Mesenchymal stem cell (in vitro differentiated cells and primary cell): ENCODE data around the gene AOAH.

Experiments used
- DNase-seq: peaks from one replicate; pipeline ENCODE4 v3.0.0-alpha.2; 2013
- H2AFZ ChIP-seq: one replicate; pipeline ENCODE4 v1.6.1; 2013; ENCODE audit warnings: low read depth, mild to moderate bottlenecking, control low read depth, inconsistent platforms, low read length, moderate library complexity
- H2AK5ac ChIP-seq: 2 replicates; pipeline ENCODE4 v1.6.1; 2013; ENCODE audit warnings: low read length, moderate library complexity, mild to moderate bottlenecking, inconsistent platforms; ENCODE audit not compliant: severe bottlenecking
- H2BK120ac ChIP-seq: one replicate; pipeline ENCODE4 v1.6.1; 2013; ENCODE audit warnings: low read depth, mild to moderate bottlenecking, inconsistent platforms, low read length, moderate library complexity
- H2BK12ac ChIP-seq, 2 experiments: one replicate each; pipeline ENCODE4 v1.6.1; 2013; ENCODE audit warnings: inconsistent platforms in 2 of 2, low read length in 2 of 2, mild to moderate bottlenecking in 2 of 2, moderate library complexity in 2 of 2, control low read depth in 1 of 2
- H2BK15ac ChIP-seq: one replicate; pipeline ENCODE4 v1.6.1; 2013; ENCODE audit warnings: mild to moderate bottlenecking, low read depth, inconsistent platforms; ENCODE audit not compliant: poor library complexity, severe bottlenecking
- H2BK5ac ChIP-seq: 2 replicates; pipeline ENCODE4 v1.6.1; 2013; ENCODE audit warnings: low read depth, mild to moderate bottlenecking, low read length, control low read depth, inconsistent platforms; ENCODE audit not compliant: poor library complexity, severe bottlenecking
- H3K14ac ChIP-seq, 2 experiments: one replicate each; pipeline ENCODE4 v1.6.1; 2013; ENCODE audit warnings: inconsistent platforms in 2 of 2, low read length in 2 of 2, control low read depth in 1 of 2, mild to moderate bottlenecking in 1 of 2, moderate library complexity in 1 of 2
- H3K18ac ChIP-seq, 2 experiments: one replicate each; pipeline ENCODE4 v1.6.1; 2013; ENCODE audit warnings: inconsistent platforms in 2 of 2, low read length in 2 of 2, control low read depth in 1 of 2, low read depth in 1 of 2, mild to moderate bottlenecking in 1 of 2
- H3K23ac ChIP-seq, 2 experiments: one replicate each; pipeline ENCODE4 v1.6.1; 2013; ENCODE audit warnings: inconsistent platforms in 2 of 2, low read length in 2 of 2, mild to moderate bottlenecking in 2 of 2, moderate library complexity in 2 of 2, control low read depth in 1 of 2
- H3K27ac ChIP-seq: 2 replicates; pipeline ENCODE4 v1.5.1; 2013; ENCODE audit warnings: mild to moderate bottlenecking, moderate library complexity, low read length, control low read depth, inconsistent platforms; ENCODE audit not compliant: poor library complexity, severe bottlenecking
- H3K27me3 ChIP-seq, 2 experiments: 2 replicates each; pipeline versions ENCODE4 v1.6.1 to v1.7.0; 2013; ENCODE audit warnings: low read length in 2 of 2, mild to moderate bottlenecking in 2 of 2, moderate library complexity in 2 of 2, control low read depth in 1 of 2, inconsistent platforms in 1 of 2; ENCODE audit not compliant: control insufficient read depth in 1 of 2, insufficient read depth in 1 of 2
- H3K36me3 ChIP-seq, 2 experiments: 2 replicates each; pipeline versions ENCODE4 v1.6.1 to v1.7.0; 2013; ENCODE audit warnings: low read length in 2 of 2, control low read depth in 1 of 2, inconsistent platforms in 1 of 2, low read depth in 1 of 2, mild to moderate bottlenecking in 1 of 2; ENCODE audit not compliant: insufficient read depth in 2 of 2, control insufficient read depth in 1 of 2
- H3K4ac ChIP-seq, 2 experiments: one replicate each; pipeline ENCODE4 v1.6.1; 2013; ENCODE audit warnings: inconsistent platforms in 2 of 2, low read length in 2 of 2, mild to moderate bottlenecking in 2 of 2, moderate library complexity in 2 of 2, control low read depth in 1 of 2, low read depth in 1 of 2
- H3K4me1 ChIP-seq: 2 replicates; pipeline ENCODE4 v1.6.1; 2013; ENCODE audit warnings: low read depth, low read length, control low read depth; ENCODE audit not compliant: control insufficient read depth, insufficient read depth
- H3K4me2 ChIP-seq: 2 replicates; pipeline ENCODE4 v1.6.1; 2013; ENCODE audit warnings: low read length, mild to moderate bottlenecking, inconsistent platforms; ENCODE audit not compliant: poor library complexity, severe bottlenecking
- H3K4me3 ChIP-seq, 2 experiments: 2 replicates each; pipeline versions ENCODE4 v1.5.1 to v1.7.0; 2013; ENCODE audit warnings: low read length in 2 of 2, mild to moderate bottlenecking in 2 of 2, control low read depth in 1 of 2, low read depth in 1 of 2; ENCODE audit not compliant: insufficient read depth in 1 of 2
- H3K79me1 ChIP-seq: replicated peaks from 2 replicates; pipeline ENCODE4 v1.6.1; 2013; ENCODE audit warnings: mild to moderate bottlenecking, control low read depth, low read length, inconsistent platforms; ENCODE audit not compliant: poor library complexity, severe bottlenecking
- H3K9ac ChIP-seq: 2 replicates; pipeline ENCODE4 v1.7.0; 2013; ENCODE audit warnings: mild to moderate bottlenecking, low read length, moderate library complexity
- H3K9me3 ChIP-seq: 2 replicates; pipeline ENCODE4 v1.7.0; 2013; ENCODE audit warnings: mild to moderate bottlenecking, low read length; ENCODE audit not compliant: control insufficient read depth
- H4K8ac ChIP-seq: one replicate; pipeline ENCODE4 v1.6.1; 2013; ENCODE audit warnings: inconsistent platforms, mild to moderate bottlenecking, low read length, moderate library complexity
- H4K91ac ChIP-seq: one replicate; pipeline ENCODE4 v1.6.1; 2013; ENCODE audit warnings: mild to moderate bottlenecking, low read length, inconsistent platforms
- WGBS: methylation state at CpG from one replicate; pipeline ENCODE4 v1.1.7; 2013; ENCODE audit warnings: mixed read lengths; 5-methylcytosine and 5-hydroxymethylcytosine counted together

Gene AOAH

GRCh38 chr7:36736090-36736898 is 12.0 kb upstream of the AOAH start:
- Histone ChIP-seq H2BK5ac (no peak overlapping the region), H3K4me1 (peaks cover 4% of the 10 kb centered on the region), H2AK5ac (peak overlapping the region; percentile 4), H3K14ac (no peak overlapping the region), H2BK12ac (no peak overlapping the region), H2BK15ac (no peak overlapping the region), H3K4me2 (no peak overlapping the region), H2AFZ (no peak overlapping the region), H4K91ac (no peak overlapping the region), H3K9me3 (peaks cover 3% of the 10 kb centered on the region), H3K9ac (no peak overlapping the region), H3K27ac (no peak overlapping the region), H3K27me3 (peaks cover 0 to 3% of the 10 kb centered on the region in 2 experiments), H3K23ac (no peak overlapping the region), H3K79me1 (no peaks in the 10 kb centered on the region), H3K4me3 (no peak overlapping the region), H2BK120ac (no peak overlapping the region), H3K36me3 (no peaks in the 10 kb centered on the region), H3K18ac (no peak overlapping the region), H3K4ac (no peak overlapping the region), H4K8ac (no peak overlapping the region)
- no peak for DNase-seq
- 81% methylated on average over 4 of the region's 4 CpGs for WGBS

GRCh38 chr7:36735172-36735571 is 10.9 kb upstream of the AOAH start:
- no peak overlapping the region for H3K23ac ChIP-seq
- no peak overlapping the region for H4K8ac ChIP-seq
- no peak overlapping the region for H2BK120ac ChIP-seq
- H3K9me3 ChIP-seq, result peaks cover 3% of the 10 kb centered on the region
- DNase-seq, result no peak
- no peak overlapping the region for H2BK5ac ChIP-seq
- no peak overlapping the region for H2BK12ac ChIP-seq
- peaks cover 4% of the 10 kb centered on the region for H3K4me1 ChIP-seq
- H2AK5ac ChIP-seq, result no peak overlapping the region
- H3K14ac ChIP-seq, result no peak overlapping the region
- H4K91ac ChIP-seq, result no peak overlapping the region
- H3K18ac ChIP-seq, result no peak overlapping the region
- no peaks in the 10 kb centered on the region for H3K79me1 ChIP-seq
- H3K27ac ChIP-seq, result no peak overlapping the region
- no peak overlapping the region for H2AFZ ChIP-seq
- H3K4me2 ChIP-seq, result no peak overlapping the region
- H3K36me3 ChIP-seq, result no peaks in the 10 kb centered on the region
- H3K27me3 ChIP-seq, result peaks cover 0 to 3% of the 10 kb centered on the region in 2 experiments
- H3K9ac ChIP-seq, result no peak overlapping the region
- 86% methylated on average over 1 of the region's 2 CpGs for WGBS
- H3K4ac ChIP-seq, result no peak overlapping the region
- H2BK15ac ChIP-seq, result no peak overlapping the region
- H3K4me3 ChIP-seq, result no peak overlapping the region

- no peaks in the 10 kb centered on the region for H3K36me3 ChIP-seq
- no peak overlapping the region for H3K4me2 ChIP-seq
- peaks cover 3% of the 10 kb centered on the region for H3K9me3 ChIP-seq
- H3K18ac ChIP-seq, result no peak overlapping the region
- H3K14ac ChIP-seq, result no peak overlapping the region
- H2AK5ac ChIP-seq, result no peak overlapping the region
- H2BK12ac ChIP-seq, result no peak overlapping the region
- no peak overlapping the region for H3K23ac ChIP-seq
- H3K4me3 ChIP-seq, result no peak overlapping the region
- no peak for DNase-seq
- no peak overlapping the region for H4K91ac ChIP-seq
- no peak overlapping the region for H3K27ac ChIP-seq
- no peak overlapping the region for H2BK15ac ChIP-seq
- H3K27me3 ChIP-seq, result peaks cover 0 to 3% of the 10 kb centered on the region in 2 experiments
- H2AFZ ChIP-seq, result no peak overlapping the region
- H2BK120ac ChIP-seq, result no peak overlapping the region
- no CpG with 5 or more reads among the region's 3 CpGs for WGBS
- no peak overlapping the region for H3K9ac ChIP-seq
- H3K4me1 ChIP-seq, result peaks cover 4% of the 10 kb centered on the region
- H3K4ac ChIP-seq, result no peak overlapping the region
- H3K79me1 ChIP-seq, result no peaks in the 10 kb centered on the region
- no peak overlapping the region for H4K8ac ChIP-seq
- H2BK5ac ChIP-seq, result no peak overlapping the region
Observed at GRCh38 chr7:36734731-36735130, 10.4 kb upstream of the AOAH start.

- Histone ChIP-seq H3K4me1 (peaks cover 4% of the 10 kb centered on the region), H2BK12ac (no peak overlapping the region), H3K27me3 (peaks cover 0 to 3% of the 10 kb centered on the region in 2 experiments), H3K4me3 (no peak overlapping the region), H3K9ac (no peak overlapping the region), H3K9me3 (peaks cover 3% of the 10 kb centered on the region), H3K36me3 (no peaks in the 10 kb centered on the region), H3K18ac (no peak overlapping the region), H2BK15ac (no peak overlapping the region), H3K79me1 (no peaks in the 10 kb centered on the region), H3K4ac (no peak overlapping the region), H2AK5ac (no peak overlapping the region), H4K91ac (no peak overlapping the region), H2AFZ (no peak overlapping the region), H3K14ac (no peak overlapping the region), H4K8ac (no peak overlapping the region), H3K23ac (no peak overlapping the region), H3K4me2 (no peak overlapping the region), H2BK120ac (no peak overlapping the region), H3K27ac (no peak overlapping the region), H2BK5ac (no peak overlapping the region)
- WGBS, result 88% methylated on average over 2 of the region's 3 CpGs
- DNase-seq, result no peak
Observed at GRCh38 chr7:36733411-36733810, 9.1 kb upstream of the AOAH start.
